ENCODE measurements around the gene CREG2. TPM values are rescaled to one million over a fixed set of nuclear protein-coding genes. Genes with fewer than 3 reads are reported as not detected.

CREG2 gene
- total RNA-seq, 1 donor from 2014 or later: 0.65 TPM

DNA sequence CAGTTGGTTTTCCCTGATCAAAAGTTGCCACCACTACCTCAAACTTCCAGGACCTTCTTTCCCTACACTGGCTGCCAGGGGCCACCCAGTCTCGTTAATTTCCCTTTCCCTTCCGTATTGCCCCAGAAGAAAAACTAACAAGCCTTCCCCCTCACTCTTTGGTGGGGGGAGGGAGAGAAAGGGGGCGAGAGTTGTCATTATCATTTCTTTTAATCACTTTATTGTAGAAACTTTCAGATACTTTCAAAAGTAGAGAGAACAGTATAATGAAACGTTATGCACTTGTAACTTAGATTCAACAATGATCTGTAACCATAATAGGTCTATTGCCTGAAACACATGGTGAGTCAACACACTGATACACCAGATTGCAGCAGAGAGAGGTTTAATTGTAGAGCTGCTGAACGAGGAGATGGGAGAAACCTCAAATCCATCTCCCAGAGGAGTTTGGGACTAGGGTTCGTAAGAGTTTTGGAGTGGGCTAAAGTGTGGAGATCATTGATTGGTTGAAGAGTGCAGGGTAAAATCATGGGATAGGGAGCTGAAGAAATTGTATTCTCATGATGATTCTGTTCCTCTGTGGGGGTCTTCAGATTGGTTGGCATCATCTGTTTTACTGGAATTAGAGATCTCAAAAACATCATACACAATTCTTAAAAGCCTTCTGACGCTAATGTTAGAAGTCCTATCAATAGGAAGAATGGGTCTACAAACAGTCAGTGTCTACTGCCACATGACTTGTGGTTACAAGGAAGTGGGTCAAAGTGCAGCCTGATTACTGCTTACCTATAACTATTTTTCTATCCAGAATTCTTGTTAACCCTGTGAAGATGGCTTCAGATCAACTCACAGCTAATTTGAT lies 76.2 kb downstream of the CREG2 start:
- no peak overlapping the region for H3K27ac Mint-ChIP-seq
- no peak overlapping the region for H3K4me3 Mint-ChIP-seq (ENCODE audit: low read depth)

DNA sequence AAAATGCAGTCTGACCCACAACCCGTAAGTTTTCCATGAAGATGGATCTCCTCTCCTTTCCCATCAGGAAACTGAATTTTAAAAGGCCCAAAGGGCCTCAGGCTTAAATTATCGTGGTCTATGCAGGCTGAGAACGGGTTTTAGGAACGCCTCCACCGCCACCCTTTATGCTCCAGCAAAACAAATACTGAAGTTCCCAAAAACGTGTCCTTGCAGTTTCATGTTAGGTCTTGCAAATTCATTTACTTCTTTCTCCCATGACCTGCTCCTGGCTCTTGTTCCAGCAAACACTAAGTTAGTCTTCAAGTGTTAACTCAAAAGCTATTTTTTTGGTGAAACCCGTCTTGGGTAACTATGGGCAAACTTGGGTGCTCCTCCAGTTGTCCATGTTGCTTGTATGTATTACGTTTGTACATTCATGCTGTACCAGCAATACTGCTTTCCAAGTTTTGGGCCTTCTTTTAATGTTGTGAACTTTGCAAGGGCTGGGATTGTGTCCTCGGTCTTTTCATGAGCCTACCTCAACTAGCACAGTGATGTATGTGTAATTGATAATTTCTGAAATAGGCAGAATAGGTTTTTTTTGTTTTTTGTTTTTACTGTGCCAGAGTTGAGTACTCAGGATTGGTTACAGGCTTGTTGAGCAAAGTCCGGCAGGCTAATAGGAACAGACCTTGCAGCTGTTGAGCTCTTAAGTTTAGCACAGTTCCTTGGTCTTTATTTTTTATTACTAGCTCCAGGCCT lies 77.0 kb downstream of the CREG2 start:
- DNase-seq (ENCODE audit: low spot score, unreplicated experiment): no peak
- H3K36me3 Mint-ChIP-seq (ENCODE audit: insufficient read depth): peaks cover 5% of the 10 kb centered on the region
- peaks cover 34% of the 10 kb centered on the region for H3K4me1 Mint-ChIP-seq (ENCODE audit: low read depth)
- H3K27ac Mint-ChIP-seq: peak overlapping the region; percentile 79
- TF ChIP-seq, protein P1, sequence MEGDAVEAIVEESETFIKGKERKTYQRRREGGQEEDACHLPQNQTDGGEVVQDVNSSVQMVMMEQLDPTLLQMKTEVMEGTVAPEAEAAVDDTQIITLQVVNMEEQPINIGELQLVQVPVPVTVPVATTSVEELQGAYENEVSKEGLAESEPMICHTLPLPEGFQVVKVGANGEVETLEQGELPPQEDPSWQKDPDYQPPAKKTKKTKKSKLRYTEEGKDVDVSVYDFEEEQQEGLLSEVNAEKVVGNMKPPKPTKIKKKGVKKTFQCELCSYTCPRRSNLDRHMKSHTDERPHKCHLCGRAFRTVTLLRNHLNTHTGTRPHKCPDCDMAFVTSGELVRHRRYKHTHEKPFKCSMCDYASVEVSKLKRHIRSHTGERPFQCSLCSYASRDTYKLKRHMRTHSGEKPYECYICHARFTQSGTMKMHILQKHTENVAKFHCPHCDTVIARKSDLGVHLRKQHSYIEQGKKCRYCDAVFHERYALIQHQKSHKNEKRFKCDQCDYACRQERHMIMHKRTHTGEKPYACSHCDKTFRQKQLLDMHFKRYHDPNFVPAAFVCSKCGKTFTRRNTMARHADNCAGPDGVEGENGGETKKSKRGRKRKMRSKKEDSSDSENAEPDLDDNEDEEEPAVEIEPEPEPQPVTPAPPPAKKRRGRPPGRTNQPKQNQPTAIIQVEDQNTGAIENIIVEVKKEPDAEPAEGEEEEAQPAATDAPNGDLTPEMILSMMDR (IDR thresholded peaks at IDR 0.05; ENCODE audit: unreplicated experiment): no peak
- H3K27me3 Mint-ChIP-seq: no peaks in the 10 kb centered on the region
- no peaks in the 10 kb centered on the region for H3K9me3 Mint-ChIP-seq (ENCODE audit: low read depth)
- H3K4me3 Mint-ChIP-seq (ENCODE audit: low read depth): peak overlapping the region; percentile 40

More for the DNA sequence above, 76.2 kb downstream of the CREG2 start:
- TF ChIP-seq, protein P1 (IDR thresholded peaks at IDR 0.05; ENCODE audit: unreplicated experiment): no peak
- peaks cover 4% of the 10 kb centered on the region for H3K36me3 Mint-ChIP-seq (ENCODE audit: insufficient read depth)
- DNase-seq (ENCODE audit: low spot score, unreplicated experiment): no peak
- no peaks in the 10 kb centered on the region for H3K9me3 Mint-ChIP-seq (ENCODE audit: low read depth)
- H3K4me1 Mint-ChIP-seq (ENCODE audit: low read depth): peaks cover 26% of the 10 kb centered on the region
- peaks cover 2% of the 10 kb centered on the region for H3K27me3 Mint-ChIP-seq

DNA sequence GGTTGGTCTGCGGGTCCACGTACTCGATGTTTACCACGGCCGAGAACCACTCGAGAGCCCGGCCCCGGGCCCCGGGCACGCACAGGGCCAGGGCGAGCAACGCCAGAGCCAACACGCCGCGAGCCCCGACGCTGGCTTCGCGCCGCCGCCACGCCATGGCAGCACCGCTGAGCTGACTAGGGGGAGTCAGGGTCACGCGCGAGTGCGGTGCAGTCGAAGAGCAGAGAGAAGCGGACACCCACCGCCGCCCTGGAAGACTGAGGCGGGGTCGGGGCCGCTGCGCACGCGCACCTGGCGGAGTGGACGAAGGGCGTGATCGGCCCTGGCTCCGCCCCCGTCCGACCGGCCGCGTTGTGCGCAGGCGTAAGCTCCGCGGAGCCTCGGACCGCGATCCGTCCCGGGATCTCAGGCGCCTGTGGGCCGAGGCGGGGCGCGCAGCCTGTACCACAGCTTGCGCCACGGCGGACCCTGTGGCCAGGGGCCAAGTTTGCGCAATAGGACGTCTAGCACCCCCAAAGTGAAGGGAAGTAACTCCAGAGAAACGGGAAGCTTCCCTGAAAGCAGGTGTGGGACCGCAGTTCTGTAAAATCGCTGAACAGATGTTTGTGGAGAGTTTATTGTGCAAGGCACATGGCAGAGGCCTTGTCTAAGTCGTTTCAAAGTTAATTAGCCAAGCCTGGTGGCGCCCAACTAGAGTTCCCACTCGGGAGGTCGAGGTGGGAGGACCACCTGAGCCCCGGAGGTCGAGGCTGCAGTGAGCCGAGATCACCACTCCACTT lies 78.7 kb downstream of the CREG2 start, which contains the start of gene RNF149:
Gene RNF149 (minus strand): TSS at position 270 of the 779 bp plus-strand sequence. CDS start 113 bp downstream, at position 157.
- no peaks in the 10 kb centered on the region for H3K9me3 Mint-ChIP-seq (ENCODE audit: low read depth)
- no peaks in the 10 kb centered on the region for H3K27me3 Mint-ChIP-seq
- TF ChIP-seq, protein P1 (IDR thresholded peaks at IDR 0.05; ENCODE audit: unreplicated experiment): no peak
- peak within 1 kb of the TSS; percentile 89 for H3K27ac Mint-ChIP-seq
- DNase-seq (ENCODE audit: low spot score, unreplicated experiment): peak; percentile 93
- H3K4me3 Mint-ChIP-seq (ENCODE audit: low read depth): peak within 1 kb of the TSS; percentile 79
- peaks cover 7% of the 10 kb centered on the region for H3K36me3 Mint-ChIP-seq (ENCODE audit: insufficient read depth)
- peaks cover 39% of the 10 kb centered on the region for H3K4me1 Mint-ChIP-seq (ENCODE audit: low read depth)

DNA sequence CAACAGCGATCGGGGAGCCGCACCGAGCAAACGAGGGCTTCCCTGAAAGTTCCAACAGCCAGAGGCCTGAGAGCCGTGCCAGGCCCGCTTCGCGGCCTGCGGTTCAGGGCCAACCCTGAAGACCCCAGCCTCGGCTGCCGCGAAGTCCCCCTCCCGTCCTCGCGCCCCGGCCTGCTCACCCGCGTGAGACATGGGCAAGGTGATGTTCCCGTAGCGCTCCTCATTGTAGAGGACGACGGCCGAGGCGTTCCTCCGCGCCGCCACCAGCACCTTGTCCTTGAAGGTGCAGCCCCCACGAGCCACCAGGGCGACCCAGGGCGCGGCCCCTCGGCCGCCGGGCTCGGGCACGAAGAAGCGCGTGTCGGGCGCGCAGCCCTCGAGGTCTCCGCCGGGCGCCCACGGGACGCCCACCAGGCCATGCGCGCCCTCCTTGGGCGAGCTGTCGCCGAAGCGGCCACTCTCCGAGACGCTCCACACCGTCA lies 79.3 kb downstream of the CREG2 start:
- peak; percentile 28 for DNase-seq (ENCODE audit: low spot score, unreplicated experiment)
- H3K27ac Mint-ChIP-seq: peak overlapping the region; percentile 73
- no peaks in the 10 kb centered on the region for H3K9me3 Mint-ChIP-seq (ENCODE audit: low read depth)
- TF ChIP-seq, protein P1 (IDR thresholded peaks at IDR 0.05; ENCODE audit: unreplicated experiment): no peak
- H3K4me3 Mint-ChIP-seq (ENCODE audit: low read depth): peak overlapping the region; percentile 79
- H3K36me3 Mint-ChIP-seq (ENCODE audit: insufficient read depth): peaks cover 7% of the 10 kb centered on the region
- peaks cover 39% of the 10 kb centered on the region for H3K4me1 Mint-ChIP-seq (ENCODE audit: low read depth)
- no peaks in the 10 kb centered on the region for H3K27me3 Mint-ChIP-seq
